ENCODE data around the gene MMP11.

DNA sequence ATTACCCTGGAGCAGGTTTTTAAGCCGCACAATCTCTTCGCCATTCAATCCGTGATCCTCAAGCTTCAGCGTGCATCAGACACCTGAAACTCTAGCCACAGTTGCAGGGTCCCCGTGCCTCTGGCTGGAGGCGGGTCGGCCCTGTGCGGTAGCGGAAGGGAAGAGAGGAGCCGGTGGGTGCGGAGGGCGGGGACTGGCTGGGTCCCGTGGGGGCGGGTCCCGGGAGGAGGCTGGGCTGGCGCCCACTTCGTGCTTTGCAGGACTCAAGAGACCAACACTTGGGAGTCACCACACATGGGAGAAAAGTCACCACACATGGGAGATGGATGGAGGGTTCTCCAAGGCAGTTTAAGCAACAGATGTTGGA lies 9.1 kb upstream of the MMP11 start:
- TF ChIP-seq EZH2phosphoT487 (IDR thresholded peaks at IDR 0.05; ENCODE audit: low read depth) = no peak
- TF ChIP-seq, protein P1, sequence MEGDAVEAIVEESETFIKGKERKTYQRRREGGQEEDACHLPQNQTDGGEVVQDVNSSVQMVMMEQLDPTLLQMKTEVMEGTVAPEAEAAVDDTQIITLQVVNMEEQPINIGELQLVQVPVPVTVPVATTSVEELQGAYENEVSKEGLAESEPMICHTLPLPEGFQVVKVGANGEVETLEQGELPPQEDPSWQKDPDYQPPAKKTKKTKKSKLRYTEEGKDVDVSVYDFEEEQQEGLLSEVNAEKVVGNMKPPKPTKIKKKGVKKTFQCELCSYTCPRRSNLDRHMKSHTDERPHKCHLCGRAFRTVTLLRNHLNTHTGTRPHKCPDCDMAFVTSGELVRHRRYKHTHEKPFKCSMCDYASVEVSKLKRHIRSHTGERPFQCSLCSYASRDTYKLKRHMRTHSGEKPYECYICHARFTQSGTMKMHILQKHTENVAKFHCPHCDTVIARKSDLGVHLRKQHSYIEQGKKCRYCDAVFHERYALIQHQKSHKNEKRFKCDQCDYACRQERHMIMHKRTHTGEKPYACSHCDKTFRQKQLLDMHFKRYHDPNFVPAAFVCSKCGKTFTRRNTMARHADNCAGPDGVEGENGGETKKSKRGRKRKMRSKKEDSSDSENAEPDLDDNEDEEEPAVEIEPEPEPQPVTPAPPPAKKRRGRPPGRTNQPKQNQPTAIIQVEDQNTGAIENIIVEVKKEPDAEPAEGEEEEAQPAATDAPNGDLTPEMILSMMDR (IDR thresholded peaks at IDR 0.05; ENCODE audit: low read depth, low read length) = no peak
